GM23338 (cell line): ENCODE results near the gene CRAMP1. TPM values are rescaled to one million over a fixed set of nuclear protein-coding genes. Genes with fewer than 3 reads are reported as not detected.

Experiments
- ATAC-seq: fragments of 200-7000 bp; cut with Tn5 transposase; 3 replicates; pipeline ENCODE4 v1.9.1; 2020
- DNase-seq: peaks from one replicate; pipeline ENCODE4 v3.0.0-alpha.2; 2015; ENCODE audit warnings: low spot score
- H2AFZ ChIP-seq: fragments of 200-600 bp; sonication (generic); 2 replicates; pipeline ENCODE4 v1.8.0; 2016; ENCODE audit warnings: antibody characterized with exemption, mild to moderate bottlenecking, moderate library complexity
- H3F3A ChIP-seq: fragments of 200-600 bp; sonication (generic); replicated peaks from 2 replicates; pipeline ENCODE4 v1.8.0; 2017; ENCODE audit warnings: antibody characterized with exemption, mixed run types, low read depth
- H3K27ac ChIP-seq: fragments of 200-600 bp; sonication (generic); 2 replicates; pipeline ENCODE4 v1.6.1; 2016; ENCODE audit warnings: low read depth
- H3K27me3 ChIP-seq: fragments of 200-600 bp; sonication (generic); 2 replicates; pipeline ENCODE4 v1.8.0; 2016; ENCODE audit warnings: mild to moderate bottlenecking, mixed run types, moderate library complexity; ENCODE audit not compliant: insufficient read depth
- H3K36me3 ChIP-seq: fragments of 200-600 bp; sonication (generic); 2 replicates; pipeline ENCODE4 v1.8.0; 2016; ENCODE audit warnings: mild to moderate bottlenecking; ENCODE audit not compliant: insufficient read depth
- H3K4me1 ChIP-seq: fragments of 200-600 bp; sonication (generic); 2 replicates; pipeline ENCODE4 v1.8.0; 2016; ENCODE audit warnings: mild to moderate bottlenecking, moderate library complexity; ENCODE audit not compliant: insufficient read depth
- H3K4me2 ChIP-seq: fragments of 200-600 bp; sonication (generic); 2 replicates; pipeline ENCODE4 v1.7.1; 2017; ENCODE audit warnings: mixed run types
- H3K4me3 ChIP-seq: fragments of 200-600 bp; sonication (generic); 2 replicates; pipeline ENCODE4 v1.6.1; 2016; ENCODE audit warnings: mixed run types
- H3K79me2 ChIP-seq: fragments of 200-600 bp; sonication (generic); replicated peaks from 2 replicates; pipeline ENCODE4 v1.8.0; 2017; ENCODE audit warnings: mild to moderate bottlenecking; ENCODE audit not compliant: insufficient read depth
- H3K9me2 ChIP-seq: fragments of 200-600 bp; sonication (generic); 2 replicates; pipeline ENCODE4 v1.8.0; 2017; ENCODE audit not compliant: insufficient read depth
- H4K20me1 ChIP-seq: fragments of 200-600 bp; sonication (generic); replicated peaks from 2 replicates; pipeline ENCODE4 v1.8.0; 2017; ENCODE audit warnings: mild to moderate bottlenecking; ENCODE audit not compliant: insufficient read depth
- H3K27ac Mint-ChIP-seq: 2 replicates; pipeline ENCODE4 v1.8.0; 2020; ENCODE audit warnings: inconsistent platforms, mild to moderate bottlenecking, moderate library complexity, mixed read lengths
- H3K27me3 Mint-ChIP-seq: 3 replicates; pipeline ENCODE4 v1.8.0; 2022; ENCODE audit warnings: low read depth, mild to moderate bottlenecking, moderate library complexity, mixed read lengths, inconsistent platforms; ENCODE audit not compliant: insufficient read depth, poor library complexity
- H3K36me3 Mint-ChIP-seq: 3 replicates; pipeline ENCODE4 v1.8.0; 2021; ENCODE audit warnings: low read depth, mild to moderate bottlenecking, inconsistent platforms, moderate library complexity, mixed read lengths
- H3K4me1 Mint-ChIP-seq: 3 replicates; pipeline ENCODE4 v1.8.0; 2020; ENCODE audit warnings: mild to moderate bottlenecking, inconsistent platforms, mixed read lengths
- H3K4me3 Mint-ChIP-seq: 3 replicates; pipeline ENCODE4 v1.8.0; 2021; ENCODE audit warnings: moderate library complexity, mild to moderate bottlenecking, inconsistent platforms, mixed read lengths
- H3K9me3 Mint-ChIP-seq: 3 replicates; pipeline ENCODE4 v1.8.0; 2020; ENCODE audit warnings: moderate library complexity, mild to moderate bottlenecking, inconsistent platforms, mixed read lengths
- CREB1 ChIP-seq: fragments of 250-450 bp; sonication (Bioruptor Pico); IDR thresholded peaks from 2 replicates; pipeline ENCODE4 v1.5.0; 2020; ENCODE audit warnings: low read depth, mild to moderate bottlenecking, moderate library complexity
- EZH2 ChIP-seq: fragments of 200-600 bp; sonication (generic); IDR thresholded peaks from one replicate; pipeline ENCODE4 v1.8.0; 2017; ENCODE audit warnings: antibody characterized with exemption, mild to moderate bottlenecking, low read depth; ENCODE audit not compliant: unreplicated experiment
- NANOG ChIP-seq: IDR thresholded peaks from 2 replicates; pipeline ENCODE4 v1.6.1; 2016; ENCODE audit warnings: antibody characterized with exemption, borderline replicate concordance
- POLR2AphosphoS5 ChIP-seq: IDR thresholded peaks from 2 replicates; pipeline ENCODE4 v1.6.1; 2016; ENCODE audit warnings: antibody characterized with exemption, low read depth
- STAT1 ChIP-seq: IDR thresholded peaks from one replicate; pipeline ENCODE4 v1.6.1; 2016; ENCODE audit warnings: antibody characterized with exemption; ENCODE audit not compliant: unreplicated experiment
- ZNF114 ChIP-seq: fragments of 250-450 bp; sonication (Bioruptor Pico); IDR thresholded peaks from 2 replicates; pipeline ENCODE4 v1.5.0; 2020; ENCODE audit warnings: mild to moderate bottlenecking, moderate library complexity
- ZNF331 ChIP-seq: fragments of 250-450 bp; sonication (Bioruptor Pico); IDR thresholded peaks from 2 replicates; pipeline ENCODE4 v1.5.0; 2020; ENCODE audit warnings: low read depth, mild to moderate bottlenecking, moderate library complexity
- polyA plus RNA-seq: library from polyadenylated mRNA; unstranded; fragments of >200 nt; fragmentation: Nextera tagmentation; extraction: Ambion mirVana; gene quantifications from 2 replicates; pipeline ENCODE4 v1.2.1, GENCODE V29; 2016
- total RNA-seq: library from RNA; depleted of rRNA; stranded (reverse); fragments of >200 nt; shearing (Covaris generic); gene quantifications from 2 replicates; pipeline ENCODE4 v1.2.3, GENCODE V29; 2014
- TF ChIP-seq, protein P1 (sequence below), 2 experiments: fragments of 200-600 bp in 1 of 2; sonication (generic) in 1 of 2; conservative IDR thresholded peaks; 2 replicates each; pipeline versions ENCODE4 v1.5.1 to v1.6.1; 2016 to 2017; ENCODE audit warnings: antibody characterized with exemption in 2 of 2, low read depth in 2 of 2, mild to moderate bottlenecking in 2 of 2, moderate library complexity in 1 of 2
- TF ChIP-seq, protein P2 (sequence below): IDR thresholded peaks from 2 replicates; pipeline ENCODE4 v1.6.1; 2016; ENCODE audit warnings: antibody characterized with exemption
- TF ChIP-seq, protein P3 (sequence below): fragments of 250-450 bp; sonication (Bioruptor Pico); IDR thresholded peaks from 2 replicates; pipeline ENCODE4 v1.5.0; 2020; ENCODE audit warnings: mild to moderate bottlenecking, moderate library complexity
- TF ChIP-seq, protein P4 (sequence below): IDR thresholded peaks from one replicate; pipeline ENCODE4 v1.6.1; 2018; ENCODE audit warnings: antibody characterized with exemption; ENCODE audit not compliant: unreplicated experiment

Gene CRAMP1
- total and polyA plus RNA-seq, 2 experiments from 2014 or later, result 3.4 to 16.7 TPM

DNA sequence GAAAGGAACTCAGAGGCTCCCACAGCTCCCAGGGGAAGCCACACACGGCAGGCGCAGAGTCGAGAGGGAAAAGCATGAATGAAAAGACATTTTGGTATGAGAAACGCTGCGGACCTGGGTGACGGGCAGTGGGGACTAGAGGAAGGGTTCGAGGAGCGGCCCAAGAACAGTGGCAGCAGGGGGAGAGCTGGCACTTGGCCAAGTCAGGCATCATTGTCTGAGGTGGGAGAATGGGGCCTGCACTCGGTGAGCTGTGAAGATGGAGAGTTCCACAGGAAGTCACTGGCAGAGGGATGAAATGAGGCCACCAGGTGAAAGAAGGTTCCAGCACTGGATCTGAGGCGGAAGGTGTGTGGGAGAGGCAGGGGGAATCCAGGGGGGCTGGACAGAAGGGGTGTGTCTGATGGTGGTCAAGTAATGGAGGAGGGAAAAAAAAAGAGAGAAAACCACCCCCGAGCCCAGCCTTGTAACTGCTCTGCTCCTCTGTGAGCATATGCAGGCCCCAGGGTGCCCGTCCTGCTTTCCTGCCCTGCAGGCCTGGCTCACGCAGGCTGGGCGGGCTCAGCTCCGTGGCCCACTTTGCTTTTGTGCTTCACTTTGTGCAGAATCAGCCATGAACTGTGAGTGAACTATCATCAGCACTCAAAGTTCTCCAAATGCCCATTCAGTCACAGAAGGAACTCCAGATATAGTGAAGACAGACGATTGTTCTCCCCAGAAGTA is 46.9 kb upstream of the CRAMP1 start:
- no peak for TF ChIP-seq CREB1
- TF ChIP-seq, protein P1, sequence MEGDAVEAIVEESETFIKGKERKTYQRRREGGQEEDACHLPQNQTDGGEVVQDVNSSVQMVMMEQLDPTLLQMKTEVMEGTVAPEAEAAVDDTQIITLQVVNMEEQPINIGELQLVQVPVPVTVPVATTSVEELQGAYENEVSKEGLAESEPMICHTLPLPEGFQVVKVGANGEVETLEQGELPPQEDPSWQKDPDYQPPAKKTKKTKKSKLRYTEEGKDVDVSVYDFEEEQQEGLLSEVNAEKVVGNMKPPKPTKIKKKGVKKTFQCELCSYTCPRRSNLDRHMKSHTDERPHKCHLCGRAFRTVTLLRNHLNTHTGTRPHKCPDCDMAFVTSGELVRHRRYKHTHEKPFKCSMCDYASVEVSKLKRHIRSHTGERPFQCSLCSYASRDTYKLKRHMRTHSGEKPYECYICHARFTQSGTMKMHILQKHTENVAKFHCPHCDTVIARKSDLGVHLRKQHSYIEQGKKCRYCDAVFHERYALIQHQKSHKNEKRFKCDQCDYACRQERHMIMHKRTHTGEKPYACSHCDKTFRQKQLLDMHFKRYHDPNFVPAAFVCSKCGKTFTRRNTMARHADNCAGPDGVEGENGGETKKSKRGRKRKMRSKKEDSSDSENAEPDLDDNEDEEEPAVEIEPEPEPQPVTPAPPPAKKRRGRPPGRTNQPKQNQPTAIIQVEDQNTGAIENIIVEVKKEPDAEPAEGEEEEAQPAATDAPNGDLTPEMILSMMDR (conservative IDR thresholded peaks at IDR 0.05; ENCODE audit: low read depth in 2 of 2), result no peak
- TF ChIP-seq, protein P2, sequence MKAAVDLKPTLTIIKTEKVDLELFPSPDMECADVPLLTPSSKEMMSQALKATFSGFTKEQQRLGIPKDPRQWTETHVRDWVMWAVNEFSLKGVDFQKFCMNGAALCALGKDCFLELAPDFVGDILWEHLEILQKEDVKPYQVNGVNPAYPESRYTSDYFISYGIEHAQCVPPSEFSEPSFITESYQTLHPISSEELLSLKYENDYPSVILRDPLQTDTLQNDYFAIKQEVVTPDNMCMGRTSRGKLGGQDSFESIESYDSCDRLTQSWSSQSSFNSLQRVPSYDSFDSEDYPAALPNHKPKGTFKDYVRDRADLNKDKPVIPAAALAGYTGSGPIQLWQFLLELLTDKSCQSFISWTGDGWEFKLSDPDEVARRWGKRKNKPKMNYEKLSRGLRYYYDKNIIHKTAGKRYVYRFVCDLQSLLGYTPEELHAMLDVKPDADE, result no peak
- no peak for TF ChIP-seq EZH2
- TF ChIP-seq POLR2AphosphoS5, result no peak
- TF ChIP-seq ZNF331 (CRISPR knock-in tag), result no peak
- no peak for TF ChIP-seq NANOG
- TF ChIP-seq, protein P3, sequence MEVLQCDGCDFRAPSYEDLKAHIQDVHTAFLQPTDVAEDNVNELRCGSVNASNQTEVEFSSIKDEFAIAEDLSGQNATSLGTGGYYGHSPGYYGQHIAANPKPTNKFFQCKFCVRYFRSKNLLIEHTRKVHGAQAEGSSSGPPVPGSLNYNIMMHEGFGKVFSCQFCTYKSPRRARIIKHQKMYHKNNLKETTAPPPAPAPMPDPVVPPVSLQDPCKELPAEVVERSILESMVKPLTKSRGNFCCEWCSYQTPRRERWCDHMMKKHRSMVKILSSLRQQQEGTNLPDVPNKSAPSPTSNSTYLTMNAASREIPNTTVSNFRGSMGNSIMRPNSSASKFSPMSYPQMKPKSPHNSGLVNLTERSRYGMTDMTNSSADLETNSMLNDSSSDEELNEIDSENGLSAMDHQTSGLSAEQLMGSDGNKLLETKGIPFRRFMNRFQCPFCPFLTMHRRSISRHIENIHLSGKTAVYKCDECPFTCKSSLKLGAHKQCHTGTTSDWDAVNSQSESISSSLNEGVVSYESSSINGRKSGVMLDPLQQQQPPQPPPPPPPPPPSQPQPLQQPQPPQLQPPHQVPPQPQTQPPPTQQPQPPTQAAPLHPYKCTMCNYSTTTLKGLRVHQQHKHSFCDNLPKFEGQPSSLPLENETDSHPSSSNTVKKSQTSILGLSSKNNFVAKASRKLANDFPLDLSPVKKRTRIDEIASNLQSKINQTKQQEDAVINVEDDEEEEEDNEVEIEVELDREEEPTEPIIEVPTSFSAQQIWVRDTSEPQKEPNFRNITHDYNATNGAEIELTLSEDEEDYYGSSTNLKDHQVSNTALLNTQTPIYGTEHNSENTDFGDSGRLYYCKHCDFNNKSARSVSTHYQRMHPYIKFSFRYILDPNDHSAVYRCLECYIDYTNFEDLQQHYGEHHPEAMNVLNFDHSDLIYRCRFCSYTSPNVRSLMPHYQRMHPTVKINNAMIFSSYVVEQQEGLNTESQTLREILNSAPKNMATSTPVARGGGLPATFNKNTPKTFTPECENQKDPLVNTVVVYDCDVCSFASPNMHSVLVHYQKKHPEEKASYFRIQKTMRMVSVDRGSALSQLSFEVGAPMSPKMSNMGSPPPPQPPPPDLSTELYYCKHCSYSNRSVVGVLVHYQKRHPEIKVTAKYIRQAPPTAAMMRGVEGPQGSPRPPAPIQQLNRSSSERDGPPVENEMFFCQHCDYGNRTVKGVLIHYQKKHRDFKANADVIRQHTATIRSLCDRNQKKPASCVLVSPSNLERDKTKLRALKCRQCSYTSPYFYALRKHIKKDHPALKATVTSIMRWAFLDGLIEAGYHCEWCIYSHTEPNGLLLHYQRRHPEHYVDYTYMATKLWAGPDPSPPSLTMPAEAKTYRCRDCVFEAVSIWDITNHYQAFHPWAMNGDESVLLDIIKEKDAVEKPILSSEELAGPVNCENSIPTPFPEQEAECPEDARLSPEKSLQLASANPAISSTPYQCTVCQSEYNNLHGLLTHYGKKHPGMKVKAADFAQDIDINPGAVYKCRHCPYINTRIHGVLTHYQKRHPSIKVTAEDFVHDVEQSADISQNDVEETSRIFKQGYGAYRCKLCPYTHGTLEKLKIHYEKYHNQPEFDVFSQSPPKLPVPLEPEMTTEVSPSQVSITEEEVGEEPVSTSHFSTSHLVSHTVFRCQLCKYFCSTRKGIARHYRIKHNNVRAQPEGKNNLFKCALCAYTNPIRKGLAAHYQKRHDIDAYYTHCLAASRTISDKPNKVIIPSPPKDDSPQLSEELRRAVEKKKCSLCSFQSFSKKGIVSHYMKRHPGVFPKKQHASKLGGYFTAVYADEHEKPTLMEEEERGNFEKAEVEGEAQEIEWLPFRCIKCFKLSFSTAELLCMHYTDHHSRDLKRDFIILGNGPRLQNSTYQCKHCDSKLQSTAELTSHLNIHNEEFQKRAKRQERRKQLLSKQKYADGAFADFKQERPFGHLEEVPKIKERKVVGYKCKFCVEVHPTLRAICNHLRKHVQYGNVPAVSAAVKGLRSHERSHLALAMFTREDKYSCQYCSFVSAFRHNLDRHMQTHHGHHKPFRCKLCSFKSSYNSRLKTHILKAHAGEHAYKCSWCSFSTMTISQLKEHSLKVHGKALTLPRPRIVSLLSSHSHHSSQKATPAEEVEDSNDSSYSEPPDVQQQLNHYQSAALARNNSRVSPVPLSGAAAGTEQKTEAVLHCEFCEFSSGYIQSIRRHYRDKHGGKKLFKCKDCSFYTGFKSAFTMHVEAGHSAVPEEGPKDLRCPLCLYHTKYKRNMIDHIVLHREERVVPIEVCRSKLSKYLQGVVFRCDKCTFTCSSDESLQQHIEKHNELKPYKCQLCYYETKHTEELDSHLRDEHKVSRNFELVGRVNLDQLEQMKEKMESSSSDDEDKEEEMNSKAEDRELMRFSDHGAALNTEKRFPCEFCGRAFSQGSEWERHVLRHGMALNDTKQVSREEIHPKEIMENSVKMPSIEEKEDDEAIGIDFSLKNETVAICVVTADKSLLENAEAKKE (CRISPR knock-in tag), result no peak
- TF ChIP-seq, protein P4, sequence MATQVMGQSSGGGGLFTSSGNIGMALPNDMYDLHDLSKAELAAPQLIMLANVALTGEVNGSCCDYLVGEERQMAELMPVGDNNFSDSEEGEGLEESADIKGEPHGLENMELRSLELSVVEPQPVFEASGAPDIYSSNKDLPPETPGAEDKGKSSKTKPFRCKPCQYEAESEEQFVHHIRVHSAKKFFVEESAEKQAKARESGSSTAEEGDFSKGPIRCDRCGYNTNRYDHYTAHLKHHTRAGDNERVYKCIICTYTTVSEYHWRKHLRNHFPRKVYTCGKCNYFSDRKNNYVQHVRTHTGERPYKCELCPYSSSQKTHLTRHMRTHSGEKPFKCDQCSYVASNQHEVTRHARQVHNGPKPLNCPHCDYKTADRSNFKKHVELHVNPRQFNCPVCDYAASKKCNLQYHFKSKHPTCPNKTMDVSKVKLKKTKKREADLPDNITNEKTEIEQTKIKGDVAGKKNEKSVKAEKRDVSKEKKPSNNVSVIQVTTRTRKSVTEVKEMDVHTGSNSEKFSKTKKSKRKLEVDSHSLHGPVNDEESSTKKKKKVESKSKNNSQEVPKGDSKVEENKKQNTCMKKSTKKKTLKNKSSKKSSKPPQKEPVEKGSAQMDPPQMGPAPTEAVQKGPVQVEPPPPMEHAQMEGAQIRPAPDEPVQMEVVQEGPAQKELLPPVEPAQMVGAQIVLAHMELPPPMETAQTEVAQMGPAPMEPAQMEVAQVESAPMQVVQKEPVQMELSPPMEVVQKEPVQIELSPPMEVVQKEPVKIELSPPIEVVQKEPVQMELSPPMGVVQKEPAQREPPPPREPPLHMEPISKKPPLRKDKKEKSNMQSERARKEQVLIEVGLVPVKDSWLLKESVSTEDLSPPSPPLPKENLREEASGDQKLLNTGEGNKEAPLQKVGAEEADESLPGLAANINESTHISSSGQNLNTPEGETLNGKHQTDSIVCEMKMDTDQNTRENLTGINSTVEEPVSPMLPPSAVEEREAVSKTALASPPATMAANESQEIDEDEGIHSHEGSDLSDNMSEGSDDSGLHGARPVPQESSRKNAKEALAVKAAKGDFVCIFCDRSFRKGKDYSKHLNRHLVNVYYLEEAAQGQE, result no peak
- TF ChIP-seq STAT1, result no peak
- TF ChIP-seq ZNF114 (CRISPR knock-in tag), result no peak
- H3K27ac Mint-ChIP-seq, result peak overlapping the region; percentile 34; the same call in 1 of the 2 replicates
- no peak overlapping the region for H3K27ac ChIP-seq

More for the DNA sequence above, 46.9 kb upstream of the CRAMP1 start:
- Histone ChIP-seq H3K4me1 (no peaks in the 10 kb centered on the region), H3K36me3 (no peaks in the 10 kb centered on the region), H2AFZ (no peak overlapping the region), H3K9me2 (no peaks in the 10 kb centered on the region), H3K27me3 (no peaks in the 10 kb centered on the region), H3K4me3 (no peak overlapping the region), H4K20me1 (no peaks in the 10 kb centered on the region), H3K4me2 (no peak overlapping the region), H3K79me2 (no peaks in the 10 kb centered on the region), H3F3A (no peaks in the 10 kb centered on the region)
- ATAC-seq (no peak), DNase-seq (no peak)
- no peak overlapping the region for H3K4me3 Mint-ChIP-seq
- peaks cover 6% of the 10 kb centered on the region for H3K27me3 Mint-ChIP-seq
- peaks cover 19% of the 10 kb centered on the region; the same call in 2 of the 3 replicates for H3K36me3 Mint-ChIP-seq
- H3K4me1 Mint-ChIP-seq, result peaks cover 3% of the 10 kb centered on the region; the same call in 2 of the 3 replicates
- no peaks in the 10 kb centered on the region for H3K9me3 Mint-ChIP-seq
